Activated naive CD4-positive, alpha-beta T cell treated with anti-CD3 and anti-CD28 coated beads for 36 hours (primary cell): ENCODE measurements around the gene ZNF521. TPM values are rescaled to one million over a fixed set of nuclear protein-coding genes. Genes with fewer than 3 reads are reported as not detected.

Experiments used
- CTCF ChIA-PET: fragments of 350-600 bp; sonication (Branson Sonifier 250); formaldehyde crosslinking; loops from one replicate; lab custom pipeline; 2021; ENCODE audit warnings: antibody characterized with exemption; lab: Charles Lee
- DNase-seq: peaks from one replicate; pipeline ENCODE4 v3.0.0-alpha.2; 2020
- H3K27ac Mint-ChIP-seq: one replicate; pipeline ENCODE4 v1.8.0; 2021; ENCODE audit warnings: mild to moderate bottlenecking, mixed read lengths
- H3K27me3 Mint-ChIP-seq: one replicate; pipeline ENCODE4 v1.8.0; 2021; ENCODE audit warnings: low read depth, mixed read lengths
- H3K36me3 Mint-ChIP-seq: one replicate; pipeline ENCODE4 v1.8.0; 2021; ENCODE audit warnings: low read depth, mixed read lengths
- H3K4me1 Mint-ChIP-seq: one replicate; pipeline ENCODE4 v1.8.0; 2021; ENCODE audit warnings: low read depth, mixed read lengths
- H3K4me3 Mint-ChIP-seq: one replicate; pipeline ENCODE4 v1.8.0; 2021; ENCODE audit warnings: mild to moderate bottlenecking, moderate library complexity, mixed read lengths
- H3K9me3 Mint-ChIP-seq: one replicate; pipeline ENCODE4 v1.8.0; 2021; ENCODE audit warnings: mixed read lengths
- intact Hi-C: fragments of 100-400 bp; cut with micrococcal nuclease; formaldehyde crosslinking; loops from one replicate; pipeline ENCODE4 v1.15.1; 2023
- total RNA-seq, 2 experiments: library from RNA; stranded (reverse); gene quantifications; one replicate each; pipeline ENCODE4 v1.2.3, GENCODE V29; 2021

ZNF521 gene
- total RNA-seq, 2 experiments from 2014 or later, result not detected

GRCh38 chr18:25350489-25351251 lies 1.3 kb downstream of the ZNF521 start:
- H3K4me1 Mint-ChIP-seq, result peaks cover 12% of the 10 kb centered on the region
- H3K9me3 Mint-ChIP-seq, result no peaks in the 10 kb centered on the region
- H3K4me3 Mint-ChIP-seq, result peak overlapping the region; percentile 72
- peaks cover 59% of the 10 kb centered on the region for H3K27me3 Mint-ChIP-seq
- intact Hi-C loops, result loop anchor here (5.0 to 10.0 kb wide), 2 partner anchors 742 to 956 kb away; partner anchors contain the start of genes OSBPL1A and SS18
- peak; percentile 13 for DNase-seq
- H3K27ac Mint-ChIP-seq, result no peak overlapping the region
- CTCF ChIA-PET, result interaction anchor here (0.6 kb wide), 1 partner anchor 19 kb away, joined by 3 read pairs; no protein-coding TSS in a partner anchor
- H3K36me3 Mint-ChIP-seq, result no peaks in the 10 kb centered on the region

- Mint-ChIP-seq H3K4me1 (peaks cover 12% of the 10 kb centered on the region), H3K27me3 (peaks cover 64% of the 10 kb centered on the region), H3K27ac (no peak overlapping the region), H3K9me3 (no peaks in the 10 kb centered on the region), H3K4me3 (peak overlapping the region; percentile 72), H3K36me3 (no peaks in the 10 kb centered on the region)
- CTCF ChIA-PET, result no interaction called here
- intact Hi-C loops, result loop anchor here (5.0 to 10.0 kb wide), 2 partner anchors 742 to 955 kb away; partner anchors contain the start of genes OSBPL1A and SS18
- DNase-seq, result no peak
Measured at GRCh38 chr18:25349926-25350487, 2.0 kb downstream of the ZNF521 start.

- H3K27ac Mint-ChIP-seq, result no peak overlapping the region
- DNase-seq, result no peak
Measured at GRCh38 chr18:25349131-25349925, 2.6 kb downstream of the ZNF521 start.

GRCh38 chr18:25348386-25349130 lies 3.4 kb downstream of the ZNF521 start:
- Mint-ChIP-seq H3K4me1 (peaks cover 12% of the 10 kb centered on the region), H3K9me3 (no peaks in the 10 kb centered on the region), H3K36me3 (no peaks in the 10 kb centered on the region), H3K27ac (no peak overlapping the region), H3K27me3 (peaks cover 62% of the 10 kb centered on the region), H3K4me3 (no peak overlapping the region)
- CTCF ChIA-PET, result no interaction called here
- intact Hi-C loops, result no loop called here
- DNase-seq, result no peak

More at GRCh38 chr18:25349131-25349925, 2.6 kb downstream of the ZNF521 start:
- Mint-ChIP-seq H3K4me1 (peaks cover 12% of the 10 kb centered on the region), H3K27me3 (peaks cover 66% of the 10 kb centered on the region), H3K9me3 (no peaks in the 10 kb centered on the region), H3K4me3 (peak overlapping the region; percentile 55), H3K36me3 (no peaks in the 10 kb centered on the region)
- CTCF ChIA-PET, result no interaction called here
- intact Hi-C loops, result no loop called here

GRCh38 chr18:25346561-25346960 lies 5.4 kb downstream of the ZNF521 start:
- H3K4me1 Mint-ChIP-seq, result peaks cover 12% of the 10 kb centered on the region
- H3K27me3 Mint-ChIP-seq, result peaks cover 55% of the 10 kb centered on the region
- intact Hi-C loops, result no loop called here
- no peak for DNase-seq
- CTCF ChIA-PET, result no interaction called here
- H3K9me3 Mint-ChIP-seq, result no peaks in the 10 kb centered on the region
- H3K27ac Mint-ChIP-seq, result no peak overlapping the region
- H3K4me3 Mint-ChIP-seq, result no peak overlapping the region
- H3K36me3 Mint-ChIP-seq, result no peaks in the 10 kb centered on the region

- intact Hi-C loops, result no loop called here
- H3K36me3 Mint-ChIP-seq, result no peaks in the 10 kb centered on the region
- CTCF ChIA-PET, result no interaction called here
- no peak overlapping the region for H3K27ac Mint-ChIP-seq
- no peak overlapping the region for H3K4me3 Mint-ChIP-seq
- no peaks in the 10 kb centered on the region for H3K9me3 Mint-ChIP-seq
- DNase-seq, result no peak
- peaks cover 4% of the 10 kb centered on the region for H3K4me1 Mint-ChIP-seq
- peaks cover 50% of the 10 kb centered on the region for H3K27me3 Mint-ChIP-seq
Measured at GRCh38 chr18:25345081-25345866, 6.7 kb downstream of the ZNF521 start.

- DNase-seq, result no peak
- intact Hi-C loops, result no loop called here
- H3K4me3 Mint-ChIP-seq, result no peak overlapping the region
- H3K36me3 Mint-ChIP-seq, result no peaks in the 10 kb centered on the region
- no peaks in the 10 kb centered on the region for H3K9me3 Mint-ChIP-seq
- peaks cover 34% of the 10 kb centered on the region for H3K27me3 Mint-ChIP-seq
- no peak overlapping the region for H3K27ac Mint-ChIP-seq
- no peaks in the 10 kb centered on the region for H3K4me1 Mint-ChIP-seq
- CTCF ChIA-PET, result interaction anchor here (0.6 kb wide), 1 partner anchor 10 kb away, joined by 4 read pairs; no protein-coding TSS in a partner anchor
Measured at GRCh38 chr18:25341831-25342230, 10.1 kb downstream of the ZNF521 start.

- Mint-ChIP-seq H3K27ac (no peak overlapping the region), H3K27me3 (peaks cover 34% of the 10 kb centered on the region), H3K9me3 (no peaks in the 10 kb centered on the region), H3K4me1 (no peaks in the 10 kb centered on the region), H3K36me3 (no peaks in the 10 kb centered on the region), H3K4me3 (no peak overlapping the region)
- CTCF ChIA-PET, result no interaction called here
- intact Hi-C loops, result no loop called here
- no peak for DNase-seq
Measured at GRCh38 chr18:25340762-25341161, 11.2 kb downstream of the ZNF521 start.

- no peak overlapping the region for H3K27ac Mint-ChIP-seq
- H3K27me3 Mint-ChIP-seq, result peaks cover 25% of the 10 kb centered on the region
- CTCF ChIA-PET, result no interaction called here
- no peaks in the 10 kb centered on the region for H3K4me1 Mint-ChIP-seq
- intact Hi-C loops, result no loop called here
- no peak for DNase-seq
- no peak overlapping the region for H3K4me3 Mint-ChIP-seq
- no peaks in the 10 kb centered on the region for H3K9me3 Mint-ChIP-seq
- H3K36me3 Mint-ChIP-seq, result no peaks in the 10 kb centered on the region
Measured at GRCh38 chr18:25335676-25336075, 16.3 kb downstream of the ZNF521 start.

GRCh38 chr18:25335062-25335461 lies 16.9 kb downstream of the ZNF521 start:
- intact Hi-C loops, result no loop called here
- H3K4me3 Mint-ChIP-seq, result no peak overlapping the region
- CTCF ChIA-PET, result no interaction called here
- H3K4me1 Mint-ChIP-seq, result no peaks in the 10 kb centered on the region
- no peak for DNase-seq
- H3K27me3 Mint-ChIP-seq, result peaks cover 23% of the 10 kb centered on the region
- no peaks in the 10 kb centered on the region for H3K9me3 Mint-ChIP-seq
- H3K36me3 Mint-ChIP-seq, result no peaks in the 10 kb centered on the region
- H3K27ac Mint-ChIP-seq, result no peak overlapping the region

- CTCF ChIA-PET, result no interaction called here
- Mint-ChIP-seq H3K27ac (no peak overlapping the region), H3K9me3 (no peaks in the 10 kb centered on the region), H3K27me3 (peaks cover 23% of the 10 kb centered on the region), H3K4me3 (no peak overlapping the region), H3K36me3 (no peaks in the 10 kb centered on the region), H3K4me1 (no peaks in the 10 kb centered on the region)
- no peak for DNase-seq
- intact Hi-C loops, result no loop called here
Measured at GRCh38 chr18:25334588-25334987, 17.4 kb downstream of the ZNF521 start.
